Measurements from ENCODE around the gene MYO3B. TPM values are rescaled to one million over a fixed set of nuclear protein-coding genes. Genes with fewer than 3 reads are reported as not detected.

MYO3B gene
- polyA plus RNA-seq, 1 donor (not counting 4 experiments of a cell fraction or from before 2014, with no cell fraction given), result 4.4 TPM

DNA sequence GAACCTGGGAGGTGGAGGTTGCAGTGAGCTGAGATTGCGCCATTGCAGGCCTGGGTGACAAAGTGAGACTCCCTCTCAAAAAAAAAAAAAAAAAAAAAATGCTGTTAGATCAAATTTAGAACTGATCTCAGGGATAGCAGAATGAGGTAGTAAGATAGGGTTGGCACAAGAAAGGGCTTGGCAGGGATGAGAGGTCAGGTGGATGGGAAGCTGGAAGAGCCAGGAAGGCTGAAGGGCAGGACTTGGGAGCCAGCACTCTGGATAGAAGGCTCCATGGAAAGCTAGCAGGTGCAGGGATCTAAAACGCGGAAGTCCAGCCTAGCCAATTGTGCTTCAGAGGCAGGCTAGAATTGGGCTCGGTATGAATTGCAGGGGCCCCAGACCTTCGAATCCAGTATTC lies 286.3 kb downstream of the MYO3B start:
- no peak overlapping the region for H3K9ac ChIP-seq (ENCODE audit: control insufficient read depth, extremely low read depth, insufficient read depth, low read length)
- FAIRE-seq, result no peak

DNA sequence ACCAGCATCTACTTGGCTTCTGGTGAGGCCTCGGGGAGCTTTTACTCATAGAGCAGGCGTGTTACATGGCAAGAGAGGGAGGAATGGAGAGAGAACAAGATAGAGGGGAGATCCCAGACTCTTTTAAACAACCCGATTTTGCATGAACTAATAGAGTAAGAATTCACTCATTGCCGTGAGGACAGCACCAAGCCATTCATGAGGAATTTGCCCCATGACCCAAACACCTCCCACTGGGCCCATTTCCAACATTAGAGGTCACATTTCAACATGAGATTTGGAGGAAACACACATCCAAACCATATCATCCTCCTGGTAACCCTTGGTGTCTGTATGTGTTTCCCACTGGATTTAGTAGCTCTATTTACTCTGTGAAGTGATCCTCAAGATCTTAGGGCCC lies 287.3 kb downstream of the MYO3B start:
- Histone ChIP-seq H3K4me3 (ENCODE audit: control insufficient read depth in 2 of 3, extremely low read depth in 1 of 3, insufficient read depth in 2 of 3, low read depth in 1 of 3, low read length in 3 of 3) (no peak overlapping the region), H3K9me1 (ENCODE audit: control insufficient read depth, extremely low read depth, insufficient read depth, low read length) (no peaks in the 10 kb centered on the region), H4K20me1 (ENCODE audit: control insufficient read depth, extremely low read depth, insufficient read depth, low read length) (no peaks in the 10 kb centered on the region), H2AFZ (ENCODE audit: control insufficient read depth, low read length) (no peak overlapping the region), H3K9ac (ENCODE audit: control insufficient read depth, extremely low read depth, insufficient read depth, low read length) (no peak overlapping the region), H3K9me3 (ENCODE audit: control insufficient read depth, low read depth, low read length) (no peaks in the 10 kb centered on the region), H3K27ac (ENCODE audit: control insufficient read depth, insufficient read depth, low read length) (no peak overlapping the region), H3K79me2 (ENCODE audit: control insufficient read depth, insufficient read depth, low read length) (no peaks in the 10 kb centered on the region), H3K27me3 (ENCODE audit: control insufficient read depth, extremely low read depth, insufficient read depth, low read length) (no peaks in the 10 kb centered on the region), H3K4me1 (ENCODE audit: control insufficient read depth, extremely low read depth, insufficient read depth, low read length) (peaks cover 4% of the 10 kb centered on the region), H3K4me2 (ENCODE audit: control insufficient read depth, extremely low read depth, insufficient read depth, low read depth, low read length) (no peak overlapping the region), H3K36me3 (ENCODE audit: control insufficient read depth in 2 of 2, extremely low read depth in 1 of 2, insufficient read depth in 2 of 2, low read length in 2 of 2) (no peaks in the 10 kb centered on the region)
- dilution Hi-C loops (cut with MboI; ENCODE audit: extremely low pct_ligation_motif_present, low sequenced_read_pairs), result no loop called here
- FAIRE-seq (no peak), DNase-seq (ENCODE audit: low read depth, low spot score) (no peak)
- TF ChIP-seq, protein P1, sequence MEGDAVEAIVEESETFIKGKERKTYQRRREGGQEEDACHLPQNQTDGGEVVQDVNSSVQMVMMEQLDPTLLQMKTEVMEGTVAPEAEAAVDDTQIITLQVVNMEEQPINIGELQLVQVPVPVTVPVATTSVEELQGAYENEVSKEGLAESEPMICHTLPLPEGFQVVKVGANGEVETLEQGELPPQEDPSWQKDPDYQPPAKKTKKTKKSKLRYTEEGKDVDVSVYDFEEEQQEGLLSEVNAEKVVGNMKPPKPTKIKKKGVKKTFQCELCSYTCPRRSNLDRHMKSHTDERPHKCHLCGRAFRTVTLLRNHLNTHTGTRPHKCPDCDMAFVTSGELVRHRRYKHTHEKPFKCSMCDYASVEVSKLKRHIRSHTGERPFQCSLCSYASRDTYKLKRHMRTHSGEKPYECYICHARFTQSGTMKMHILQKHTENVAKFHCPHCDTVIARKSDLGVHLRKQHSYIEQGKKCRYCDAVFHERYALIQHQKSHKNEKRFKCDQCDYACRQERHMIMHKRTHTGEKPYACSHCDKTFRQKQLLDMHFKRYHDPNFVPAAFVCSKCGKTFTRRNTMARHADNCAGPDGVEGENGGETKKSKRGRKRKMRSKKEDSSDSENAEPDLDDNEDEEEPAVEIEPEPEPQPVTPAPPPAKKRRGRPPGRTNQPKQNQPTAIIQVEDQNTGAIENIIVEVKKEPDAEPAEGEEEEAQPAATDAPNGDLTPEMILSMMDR (optimal IDR thresholded peaks at IDR 0.05 in 1 of 3, IDR thresholded peaks at IDR 0.05 in 1 of 3, conservative IDR thresholded peaks at IDR 0.05 in 1 of 3; ENCODE audit: extremely low read depth in 1 of 3, insufficient read depth in 2 of 3, low read length in 3 of 3), result no peak
- no peak for TF ChIP-seq EZH2 (IDR thresholded peaks at IDR 0.05; ENCODE audit: low read length)

More for the DNA sequence above, 286.3 kb downstream of the MYO3B start:
- H3K4me3 ChIP-seq (ENCODE audit: control insufficient read depth in 2 of 3, extremely low read depth in 1 of 3, insufficient read depth in 2 of 3, low read depth in 1 of 3, low read length in 3 of 3), result no peak overlapping the region
- no peak overlapping the region for H3K4me2 ChIP-seq (ENCODE audit: control insufficient read depth, extremely low read depth, insufficient read depth, low read depth, low read length)
- TF ChIP-seq, protein P1 (optimal IDR thresholded peaks at IDR 0.05 in 1 of 3, IDR thresholded peaks at IDR 0.05 in 1 of 3, conservative IDR thresholded peaks at IDR 0.05 in 1 of 3; ENCODE audit: extremely low read depth in 1 of 3, insufficient read depth in 2 of 3, low read length in 3 of 3), result no peak
- no peak for TF ChIP-seq EZH2 (IDR thresholded peaks at IDR 0.05; ENCODE audit: low read length)
- H3K9me1 ChIP-seq (ENCODE audit: control insufficient read depth, extremely low read depth, insufficient read depth, low read length), result no peaks in the 10 kb centered on the region
- no peaks in the 10 kb centered on the region for H3K79me2 ChIP-seq (ENCODE audit: control insufficient read depth, insufficient read depth, low read length)
- H2AFZ ChIP-seq (ENCODE audit: control insufficient read depth, low read length), result no peak overlapping the region
- H3K36me3 ChIP-seq (ENCODE audit: control insufficient read depth in 2 of 2, extremely low read depth in 1 of 2, insufficient read depth in 2 of 2, low read length in 2 of 2), result no peaks in the 10 kb centered on the region
- H3K27me3 ChIP-seq (ENCODE audit: control insufficient read depth, extremely low read depth, insufficient read depth, low read length), result no peaks in the 10 kb centered on the region
- no peaks in the 10 kb centered on the region for H4K20me1 ChIP-seq (ENCODE audit: control insufficient read depth, extremely low read depth, insufficient read depth, low read length)
- no peak overlapping the region for H3K27ac ChIP-seq (ENCODE audit: control insufficient read depth, insufficient read depth, low read length)
- H3K9me3 ChIP-seq (ENCODE audit: control insufficient read depth, low read depth, low read length), result no peaks in the 10 kb centered on the region
- dilution Hi-C loops (cut with MboI; ENCODE audit: extremely low pct_ligation_motif_present, low sequenced_read_pairs), result no loop called here
- DNase-seq (ENCODE audit: low read depth, low spot score), result no peak
- H3K4me1 ChIP-seq (ENCODE audit: control insufficient read depth, extremely low read depth, insufficient read depth, low read length), result peaks cover 4% of the 10 kb centered on the region
